OCI-LY3 (cell line): ENCODE results near the gene SYT2.
A peak's percentile ranks its signal among the peaks of the same experiment; 100 is the strongest.

Experiments used
- H2AFZ ChIP-seq: fragments of 200-600, 300-600 bp; shearing (Covaris generic); 2 replicates; pipeline ENCODE4 v1.6.0; 2014; ENCODE audit warnings: antibody characterized with exemption, low read depth, low read length
- H3K27ac ChIP-seq: fragments of 200-600, 300-600 bp; sonication (generic); 2 replicates; pipeline ENCODE4 v1.5.1; 2014; ENCODE audit warnings: mild to moderate bottlenecking, low read length, moderate library complexity, mixed read lengths
- H3K27me3 ChIP-seq: fragments of 200-600, 300-600 bp; sonication (generic); 2 replicates; pipeline ENCODE4 v1.6.1; 2014; ENCODE audit warnings: low read depth, low read length, mixed read lengths
- H3K36me3 ChIP-seq: fragments of 200-600, 300-600 bp; sonication (generic); replicated peaks from 2 replicates; pipeline ENCODE3; 2014; ENCODE audit warnings: low read depth, low read length, mixed read lengths
- H3K4me1 ChIP-seq: fragments of 300-600, 200-600 bp; sonication (generic); 2 replicates; pipeline ENCODE4 v1.6.1; 2014; ENCODE audit warnings: low read length, mixed read lengths
- H3K4me2 ChIP-seq: fragments of 200-600, 300-600 bp; sonication (generic); 2 replicates; pipeline ENCODE4 v1.6.1; 2014; ENCODE audit warnings: low read length, mixed read lengths
- H3K4me3 ChIP-seq: fragments of 300-600, 200-600 bp; sonication (generic); 2 replicates; pipeline ENCODE4 v1.5.1; 2014; ENCODE audit warnings: antibody characterized with exemption, mild to moderate bottlenecking, low read length, moderate library complexity
- H3K79me2 ChIP-seq: fragments of 300-600, 200-600 bp; shearing (Covaris generic); 2 replicates; pipeline ENCODE4 v1.6.1; 2014; ENCODE audit warnings: mild to moderate bottlenecking, low read length, mixed read lengths
- H3K9ac ChIP-seq: fragments of 300-600, 200-600 bp; shearing (Covaris generic); 2 replicates; pipeline ENCODE4 v1.6.0; 2014; ENCODE audit warnings: mild to moderate bottlenecking, low read length, moderate library complexity
- H3K9me3 ChIP-seq: fragments of 200-600, 300-600 bp; shearing (Covaris generic); 2 replicates; pipeline ENCODE4 v1.6.1; 2014; ENCODE audit warnings: low read length, mixed read lengths; ENCODE audit not compliant: insufficient read depth
- H4K20me1 ChIP-seq: fragments of 200-600, 300-600 bp; sonication (generic); 2 replicates; pipeline ENCODE4 v1.6.1; 2016; ENCODE audit warnings: low read length, mixed read lengths; ENCODE audit not compliant: insufficient read depth
- CTCF ChIP-seq: fragments of 200-600, 300-600 bp; sonication (generic); IDR thresholded peaks from 2 replicates; pipeline ENCODE4 v1.5.1; 2014; ENCODE audit warnings: antibody characterized with exemption, low read length, low read depth
- EZH2phosphoT487 ChIP-seq: fragments of 200-600 bp; shearing (Covaris generic); IDR thresholded peaks from 2 replicates; pipeline ENCODE4 v1.6.1; 2018; ENCODE audit warnings: antibody characterized with exemption, mixed run types, low read depth

Gene SYT2

GRCh38 chr1:202565890-202566602 lies 144.2 kb downstream of the SYT2 start:
- peak overlapping the region; percentile 12; the same call in 1 of the 2 replicates for H3K9ac ChIP-seq
- H3K27me3 ChIP-seq = no peaks in the 10 kb centered on the region
- H4K20me1 ChIP-seq = no peaks in the 10 kb centered on the region
- no peak overlapping the region for H2AFZ ChIP-seq
- no peaks in the 10 kb centered on the region for H3K79me2 ChIP-seq
- H3K27ac ChIP-seq = peak overlapping the region; percentile 48
- no peaks in the 10 kb centered on the region for H3K9me3 ChIP-seq
- H3K36me3 ChIP-seq = peaks cover 2% of the 10 kb centered on the region
- peak overlapping the region; percentile 20 for H3K4me3 ChIP-seq
- H3K4me1 ChIP-seq = peaks cover 41% of the 10 kb centered on the region
- peak overlapping the region; percentile 62 for H3K4me2 ChIP-seq
- peak; percentile 72 for TF ChIP-seq CTCF
- no peak for TF ChIP-seq EZH2phosphoT487

GRCh38 chr1:202564958-202565495 lies 145.2 kb downstream of the SYT2 start:
- TF ChIP-seq EZH2phosphoT487 (no peak), CTCF (no peak)
- Histone ChIP-seq H3K4me1 (peaks cover 41% of the 10 kb centered on the region), H3K4me2 (peak overlapping the region; percentile 62), H4K20me1 (no peaks in the 10 kb centered on the region), H3K9ac (peak overlapping the region; percentile 12; the same call in 1 of the 2 replicates), H3K27me3 (no peaks in the 10 kb centered on the region), H3K9me3 (no peaks in the 10 kb centered on the region), H3K36me3 (peaks cover 2% of the 10 kb centered on the region), H3K4me3 (peak overlapping the region; percentile 20), H3K27ac (peak overlapping the region; percentile 48), H2AFZ (no peak overlapping the region), H3K79me2 (no peaks in the 10 kb centered on the region)

DNA sequence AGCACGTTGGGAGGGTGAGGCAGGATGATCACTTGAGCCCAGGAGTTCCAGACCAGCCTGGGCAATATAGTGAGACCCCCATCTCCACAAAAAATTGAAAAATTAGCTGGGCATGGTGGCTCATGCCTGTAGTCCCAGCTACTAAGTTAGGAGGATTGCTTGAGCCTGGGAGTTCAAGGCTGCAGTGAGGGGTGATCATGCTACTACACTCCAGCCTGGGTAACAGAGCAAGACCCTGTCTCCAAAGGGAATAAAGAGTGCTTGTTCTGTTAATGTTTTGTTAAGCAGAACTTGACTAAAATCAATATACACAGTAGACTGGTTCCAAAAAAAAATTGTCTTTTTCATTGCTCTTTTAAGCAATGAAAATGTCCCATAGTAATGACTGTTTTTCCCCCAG lies 146.4 kb downstream of the SYT2 start:
- Histone ChIP-seq H3K4me2 (no peak overlapping the region), H3K27me3 (no peaks in the 10 kb centered on the region), H2AFZ (no peak overlapping the region), H3K9ac (no peak overlapping the region), H3K27ac (no peak overlapping the region), H3K79me2 (no peaks in the 10 kb centered on the region), H3K4me1 (peaks cover 41% of the 10 kb centered on the region), H4K20me1 (no peaks in the 10 kb centered on the region), H3K4me3 (no peak overlapping the region), H3K9me3 (no peaks in the 10 kb centered on the region), H3K36me3 (peaks cover 2% of the 10 kb centered on the region)
- TF ChIP-seq CTCF (no peak), EZH2phosphoT487 (no peak)

- H3K4me2 ChIP-seq = no peak overlapping the region
- no peaks in the 10 kb centered on the region for H3K9me3 ChIP-seq
- H3K36me3 ChIP-seq = no peaks in the 10 kb centered on the region
- no peak overlapping the region for H2AFZ ChIP-seq
- H3K79me2 ChIP-seq = no peaks in the 10 kb centered on the region
- no peak overlapping the region for H3K27ac ChIP-seq
- TF ChIP-seq EZH2phosphoT487 (no peak), CTCF (no peak)
- peaks cover 37% of the 10 kb centered on the region for H3K4me1 ChIP-seq
- no peaks in the 10 kb centered on the region for H4K20me1 ChIP-seq
- H3K27me3 ChIP-seq = no peaks in the 10 kb centered on the region
- no peak overlapping the region for H3K9ac ChIP-seq
- H3K4me3 ChIP-seq = no peak overlapping the region
Measured at GRCh38 chr1:202562444-202563060, 147.7 kb downstream of the SYT2 start.
